ENCODE data around the gene RPS16. TPM values are rescaled to one million over a fixed set of nuclear protein-coding genes. Genes with fewer than 3 reads are reported as not detected.

The RPS16 gene
- total and polyA plus RNA-seq, 2 experiments from 2014 or later: 63.8 to 409 TPM

DNA sequence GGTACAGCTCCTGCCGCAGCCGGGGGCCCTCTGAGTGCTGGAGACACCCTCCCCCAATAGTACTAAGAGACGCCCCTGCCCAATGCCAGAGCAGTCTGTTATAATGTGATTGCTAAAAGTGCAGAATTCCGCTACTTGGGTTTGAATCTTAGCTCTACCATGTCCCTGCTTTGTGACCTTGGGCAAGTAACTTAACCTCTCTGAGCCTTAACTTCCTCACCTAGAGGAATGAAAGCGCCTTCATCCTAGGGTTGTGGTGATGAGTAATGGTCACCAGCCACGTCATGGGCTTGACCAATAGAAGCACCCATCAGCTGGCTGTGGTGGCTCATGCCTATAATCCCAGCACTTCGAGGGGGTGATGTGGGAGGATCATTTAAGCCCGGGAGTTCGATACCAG is 16.7 kb downstream of the RPS16 start:
- H3K36me3 ChIP-seq (replicated peaks; ENCODE audit: insufficient read depth, low read depth): no peaks in the 10 kb centered on the region
- WGBS (ENCODE audit: low lambda C conversion rate, missing lambda C conversion rate): over 99% methylated on average over 9 of the region's 9 CpGs
- H3K4me2 ChIP-seq: no peak overlapping the region
- H3K27me3 ChIP-seq: no peaks in the 10 kb centered on the region
- H3K79me2 ChIP-seq: peaks cover 30% of the 10 kb centered on the region
- TF ChIP-seq EZH2 (IDR thresholded peaks at IDR 0.05; ENCODE audit: borderline replicate concordance): no peak
- TF ChIP-seq EZH2phosphoT487 (IDR thresholded peaks at IDR 0.05; ENCODE audit: low read depth, severe bottlenecking, unreplicated experiment): no peak
- TF ChIP-seq, protein P1, sequence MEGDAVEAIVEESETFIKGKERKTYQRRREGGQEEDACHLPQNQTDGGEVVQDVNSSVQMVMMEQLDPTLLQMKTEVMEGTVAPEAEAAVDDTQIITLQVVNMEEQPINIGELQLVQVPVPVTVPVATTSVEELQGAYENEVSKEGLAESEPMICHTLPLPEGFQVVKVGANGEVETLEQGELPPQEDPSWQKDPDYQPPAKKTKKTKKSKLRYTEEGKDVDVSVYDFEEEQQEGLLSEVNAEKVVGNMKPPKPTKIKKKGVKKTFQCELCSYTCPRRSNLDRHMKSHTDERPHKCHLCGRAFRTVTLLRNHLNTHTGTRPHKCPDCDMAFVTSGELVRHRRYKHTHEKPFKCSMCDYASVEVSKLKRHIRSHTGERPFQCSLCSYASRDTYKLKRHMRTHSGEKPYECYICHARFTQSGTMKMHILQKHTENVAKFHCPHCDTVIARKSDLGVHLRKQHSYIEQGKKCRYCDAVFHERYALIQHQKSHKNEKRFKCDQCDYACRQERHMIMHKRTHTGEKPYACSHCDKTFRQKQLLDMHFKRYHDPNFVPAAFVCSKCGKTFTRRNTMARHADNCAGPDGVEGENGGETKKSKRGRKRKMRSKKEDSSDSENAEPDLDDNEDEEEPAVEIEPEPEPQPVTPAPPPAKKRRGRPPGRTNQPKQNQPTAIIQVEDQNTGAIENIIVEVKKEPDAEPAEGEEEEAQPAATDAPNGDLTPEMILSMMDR (IDR thresholded peaks at IDR 0.05; ENCODE audit: poor library complexity): no peak
- no peak overlapping the region for H2AFZ ChIP-seq
- peaks cover 9% of the 10 kb centered on the region for H3K4me1 ChIP-seq (ENCODE audit: insufficient read depth)
- H3K27ac ChIP-seq: no peak overlapping the region
- H3K9me2 ChIP-seq (replicated peaks; ENCODE audit: insufficient read depth): no peaks in the 10 kb centered on the region
- no peak overlapping the region for H3K4me3 ChIP-seq
- DNase-seq (ENCODE audit: low spot score): no peak
- H4K20me1 ChIP-seq (ENCODE audit: insufficient read depth, poor library complexity, severe bottlenecking): peaks cover 3% of the 10 kb centered on the region
- no peaks in the 10 kb centered on the region for H3K9me3 ChIP-seq (ENCODE audit: low read depth)

DNA sequence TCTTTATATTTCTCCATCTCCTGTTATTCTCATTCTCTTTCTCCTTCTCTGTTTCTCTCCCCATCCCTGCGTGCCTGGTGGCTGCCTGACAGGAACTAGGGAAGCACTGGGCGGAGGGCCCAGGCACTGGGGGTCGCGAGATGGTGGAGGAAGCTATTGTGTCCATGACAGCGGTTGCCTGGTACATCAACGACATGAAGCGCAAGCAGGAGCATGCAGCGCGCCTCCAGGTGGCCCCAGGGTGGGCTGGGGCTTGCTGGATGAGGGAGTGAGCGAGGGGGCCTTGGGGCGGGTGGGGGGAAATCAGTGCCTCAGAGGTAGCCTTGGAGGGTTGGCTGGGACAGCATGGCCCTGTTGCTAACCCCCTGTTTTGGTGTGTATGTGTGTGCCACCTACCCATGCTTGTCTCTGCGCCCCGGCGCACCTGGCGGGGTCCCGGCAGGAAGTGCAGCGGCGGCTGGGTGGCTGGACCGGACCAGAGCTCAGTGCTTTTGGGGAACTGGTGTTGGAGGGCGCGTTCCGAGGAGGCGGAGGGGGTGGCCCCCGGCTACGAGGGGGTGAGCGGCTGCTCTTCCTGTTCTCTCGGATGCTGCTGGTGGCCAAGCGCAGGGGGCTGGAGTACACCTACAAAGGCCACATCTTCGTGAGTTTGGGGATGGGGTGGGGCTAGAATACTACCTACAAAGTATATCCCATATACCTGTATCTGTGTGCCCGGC is 18.1 kb downstream of the RPS16 start:
- no peaks in the 10 kb centered on the region for H3K36me3 ChIP-seq (replicated peaks; ENCODE audit: insufficient read depth, low read depth)
- WGBS (ENCODE audit: low lambda C conversion rate, missing lambda C conversion rate): 95% methylated on average over 28 of the region's 30 CpGs
- peaks cover 9% of the 10 kb centered on the region for H3K4me1 ChIP-seq (ENCODE audit: insufficient read depth)
- H3K27ac ChIP-seq: no peak overlapping the region
- H3K4me3 ChIP-seq: no peak overlapping the region
- no peak overlapping the region for H3K4me2 ChIP-seq
- DNase-seq (ENCODE audit: low spot score): no peak
- no peaks in the 10 kb centered on the region for H3K27me3 ChIP-seq
- H3K9me3 ChIP-seq (ENCODE audit: low read depth): no peaks in the 10 kb centered on the region
- no peak overlapping the region for H2AFZ ChIP-seq
- TF ChIP-seq EZH2phosphoT487 (IDR thresholded peaks at IDR 0.05; ENCODE audit: low read depth, severe bottlenecking, unreplicated experiment) (no peak), EZH2 (IDR thresholded peaks at IDR 0.05; ENCODE audit: borderline replicate concordance) (no peak)
- TF ChIP-seq, protein P1 (IDR thresholded peaks at IDR 0.05; ENCODE audit: poor library complexity): no peak
- no peaks in the 10 kb centered on the region for H3K9me2 ChIP-seq (replicated peaks; ENCODE audit: insufficient read depth)
- H3K79me2 ChIP-seq: peaks cover 39% of the 10 kb centered on the region
- H4K20me1 ChIP-seq (ENCODE audit: insufficient read depth, poor library complexity, severe bottlenecking): peaks cover 3% of the 10 kb centered on the region

DNA sequence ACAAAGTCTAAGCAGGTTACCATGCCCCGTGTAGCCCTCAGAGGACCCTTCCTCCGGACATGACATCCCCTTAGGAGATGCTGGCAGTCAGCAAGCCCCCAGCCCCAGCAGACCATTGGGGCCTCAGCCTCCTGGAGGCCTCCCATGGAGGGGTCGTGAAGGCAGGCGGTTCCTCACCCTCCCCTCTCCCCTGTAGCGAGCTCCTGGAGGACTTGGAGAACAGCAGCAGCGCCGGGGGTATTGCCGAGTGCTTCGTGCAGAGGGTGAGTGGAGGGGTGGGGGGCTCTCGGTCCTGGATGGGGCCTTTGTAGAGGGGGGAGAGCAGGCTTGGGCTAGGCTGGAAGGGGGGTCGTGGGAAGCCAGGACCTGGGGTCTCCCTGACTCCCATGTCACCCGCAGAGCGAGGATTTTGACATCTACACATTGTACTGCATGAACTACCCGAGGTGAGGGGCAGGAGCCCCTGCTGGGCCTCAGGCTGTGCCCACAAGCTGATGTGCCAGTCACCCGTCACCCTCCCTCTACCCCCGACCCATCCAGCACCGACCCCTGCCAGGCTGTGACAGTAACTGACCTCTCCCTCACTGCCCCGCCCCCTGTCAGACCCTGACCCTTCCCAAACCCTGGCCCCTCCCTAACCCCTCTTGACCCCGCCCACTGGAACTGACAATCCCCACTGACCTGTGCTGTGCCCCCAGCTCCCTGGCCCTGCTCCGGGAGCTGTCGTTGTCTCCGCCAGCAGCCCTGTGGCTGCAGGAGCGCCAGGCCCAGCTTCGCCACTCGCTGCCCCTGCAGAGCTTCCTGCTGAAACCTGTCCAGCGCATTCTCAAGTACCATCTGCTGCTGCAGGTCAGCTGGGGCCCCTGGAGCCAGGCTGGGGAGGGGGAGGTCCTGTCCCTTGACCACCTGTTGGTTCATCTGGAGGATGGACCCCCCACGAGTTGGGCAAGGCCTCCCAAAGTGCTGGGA is 19.3 kb downstream of the RPS16 start:
- no peak overlapping the region for H3K4me3 ChIP-seq
- TF ChIP-seq EZH2phosphoT487 (IDR thresholded peaks at IDR 0.05; ENCODE audit: low read depth, severe bottlenecking, unreplicated experiment) (no peak), EZH2 (IDR thresholded peaks at IDR 0.05; ENCODE audit: borderline replicate concordance) (no peak)
- TF ChIP-seq, protein P1 (IDR thresholded peaks at IDR 0.05; ENCODE audit: poor library complexity): no peak
- WGBS (ENCODE audit: low lambda C conversion rate, missing lambda C conversion rate): 90% methylated on average over 19 of the region's 27 CpGs

More for the DNA sequence above, 19.3 kb downstream of the RPS16 start:
- Histone ChIP-seq H3K4me2 (no peak overlapping the region), H2AFZ (no peak overlapping the region), H4K20me1 (ENCODE audit: insufficient read depth, poor library complexity, severe bottlenecking) (peaks cover 3% of the 10 kb centered on the region), H3K36me3 (replicated peaks; ENCODE audit: insufficient read depth, low read depth) (no peaks in the 10 kb centered on the region), H3K27ac (no peak overlapping the region), H3K9me3 (ENCODE audit: low read depth) (no peaks in the 10 kb centered on the region), H3K27me3 (no peaks in the 10 kb centered on the region), H3K79me2 (peaks cover 39% of the 10 kb centered on the region), H3K4me1 (ENCODE audit: insufficient read depth) (peaks cover 9% of the 10 kb centered on the region), H3K9me2 (replicated peaks; ENCODE audit: insufficient read depth) (no peaks in the 10 kb centered on the region)
- no peak for DNase-seq (ENCODE audit: low spot score)

All from hepatocyte (in vitro differentiated cells).